ENCODE results near the gene TPM1. TPM values are rescaled to one million over a fixed set of nuclear protein-coding genes. Genes with fewer than 3 reads are reported as not detected.
A peak's percentile ranks its signal among the peaks of the same experiment; 100 is the strongest.

The TPM1 gene
- total RNA-seq, 1 experiment from 2014 or later, result 298 TPM

- ChIA-PET CTCF (interaction anchor here (0.9 kb wide), 1 partner anchor 13 kb away, joined by 3 read pairs; no protein-coding TSS in a partner anchor), POLR2A (no interaction called here)
- BruUV-seq (replicated peaks), result no TSS peak
- ATAC-seq (peak; percentile 59), DNase-seq (ENCODE audit: low read depth, low spot score) (no peak)
- peaks cover 6% of the 10 kb centered on the region; the same call in 1 of the 2 replicates for H3K4me1 ChIP-seq (ENCODE audit: control insufficient read depth, insufficient read depth, low read length)
- in situ Hi-C loops (cut with HindIII; ENCODE audit: low pct_unique_long_range_greater_than_20kb, low sequenced_read_pairs), result no loop called here
- no peaks in the 10 kb centered on the region for H3K27me3 ChIP-seq (ENCODE audit: control insufficient read depth, insufficient read depth, low read length)
- intact Hi-C loops (cut with micrococcal nuclease; ENCODE audit: unreplicated experiment), result no loop called here
- H3K9me3 ChIP-seq (ENCODE audit: control insufficient read depth, insufficient read depth, low read depth, low read length), result no peaks in the 10 kb centered on the region
- H3K27ac ChIP-seq (ENCODE audit: low read length), result no peak overlapping the region
- no peak for TF ChIP-seq CTCF (IDR thresholded peaks at IDR 0.05)
- TF ChIP-seq REST (IDR thresholded peaks at IDR 0.05; ENCODE audit: insufficient read depth in 1 of 2, low read depth in 2 of 2, low read length in 1 of 2), result no peak
- no peak for TF ChIP-seq SIN3A (IDR thresholded peaks at IDR 0.05; ENCODE audit: borderline replicate concordance, insufficient read depth, low read depth, low read length)
- TF ChIP-seq POLR2AphosphoS5 (IDR thresholded peaks at IDR 0.05; ENCODE audit: low read depth, low read length), result no peak
- no peak for TF ChIP-seq TCF7L2 (IDR thresholded peaks at IDR 0.05; ENCODE audit: low read depth, low read length)
- peaks cover 2% of the 10 kb centered on the region for H3K36me3 ChIP-seq (ENCODE audit: control insufficient read depth, insufficient read depth, low read length)
- H3K4me3 ChIP-seq (ENCODE audit: low read depth in 2 of 2, low read length in 2 of 2), result no peak overlapping the region
These were observed 31.1 kb downstream of the TPM1 start for GRCh38 chr15:63073497-63074172.

GRCh38 chr15:63075015-63075983 lies 32.8 kb downstream of the TPM1 start:
- peaks cover 6% of the 10 kb centered on the region; the same call in 1 of the 2 replicates for H3K4me1 ChIP-seq (ENCODE audit: control insufficient read depth, insufficient read depth, low read length)
- TF ChIP-seq REST (IDR thresholded peaks at IDR 0.05; ENCODE audit: insufficient read depth in 1 of 2, low read depth in 2 of 2, low read length in 1 of 2) (no peak), CTCF (IDR thresholded peaks at IDR 0.05) (no peak), POLR2AphosphoS5 (IDR thresholded peaks at IDR 0.05; ENCODE audit: low read depth, low read length) (no peak)
- in situ Hi-C loops (cut with HindIII; ENCODE audit: low pct_unique_long_range_greater_than_20kb, low sequenced_read_pairs) (no loop called here), intact Hi-C loops (cut with micrococcal nuclease; ENCODE audit: unreplicated experiment) (no loop called here)
- peak overlapping the region; percentile 45; the same call in 1 of the 2 replicates for H3K27ac ChIP-seq (ENCODE audit: low read length)
- ChIA-PET POLR2A (no interaction called here), CTCF (no interaction called here)
- no peak for DNase-seq (ENCODE audit: low read depth, low spot score)
- no TSS peak for BruUV-seq (replicated peaks)
- no peak for ATAC-seq
- H3K9me3 ChIP-seq (ENCODE audit: control insufficient read depth, insufficient read depth, low read depth, low read length), result no peaks in the 10 kb centered on the region
- peaks cover 2% of the 10 kb centered on the region for H3K36me3 ChIP-seq (ENCODE audit: control insufficient read depth, insufficient read depth, low read length)
- peak overlapping the region in 1 of 2 experiments; percentile 21; a peak in 2 of 4 replicates for H3K4me3 ChIP-seq (ENCODE audit: low read depth in 2 of 2, low read length in 2 of 2)
- no peaks in the 10 kb centered on the region for H3K27me3 ChIP-seq (ENCODE audit: control insufficient read depth, insufficient read depth, low read length)

Data from Panc1 (cell line).